Measurements from ENCODE around the gene DYNLT4.
A peak's percentile ranks its signal among the peaks of the same experiment; 100 is the strongest.

The DYNLT4 gene

GRCh38 chr1:44759077-44759476 lies 48.1 kb downstream of the DYNLT4 start:
- no peaks in the 10 kb centered on the region for H3K9me3 Mint-ChIP-seq
- no peaks in the 10 kb centered on the region for H3K27me3 Mint-ChIP-seq
- no peak overlapping the region for H3K27ac Mint-ChIP-seq
- peaks cover 9% of the 10 kb centered on the region for H3K4me1 Mint-ChIP-seq
- CTCF ChIA-PET: interaction anchor here (0.9 to 1.5 kb wide), 3 partner anchors 11 to 28 kb away, joined by 3 to 4 read pairs (median 4); no protein-coding TSS in a partner anchor
- DNase-seq: no peak
- H3K4me3 Mint-ChIP-seq: no peak overlapping the region
- peaks cover 71% of the 10 kb centered on the region for H3K36me3 Mint-ChIP-seq

- Mint-ChIP-seq H3K27ac (peak overlapping the region; percentile 64), H3K36me3 (peaks cover 72% of the 10 kb centered on the region), H3K4me3 (no peak overlapping the region), H3K27me3 (no peaks in the 10 kb centered on the region), H3K9me3 (no peaks in the 10 kb centered on the region), H3K4me1 (peaks cover 9% of the 10 kb centered on the region)
- CTCF ChIA-PET: no interaction called here
- no peak for DNase-seq
These were observed 49.7 kb downstream of the DYNLT4 start for GRCh38 chr1:44757420-44757819.
